Measurements from ENCODE around the gene ZFPM1. TPM values are rescaled to one million over a fixed set of nuclear protein-coding genes. Genes with fewer than 3 reads are reported as not detected.
A peak's percentile ranks its signal among the peaks of the same experiment; 100 is the strongest.

ZFPM1 gene
- total and polyA plus RNA-seq, 7 experiments from 2014 or later, result 0.15 to 28.1 (median 13.5) TPM

DNA sequence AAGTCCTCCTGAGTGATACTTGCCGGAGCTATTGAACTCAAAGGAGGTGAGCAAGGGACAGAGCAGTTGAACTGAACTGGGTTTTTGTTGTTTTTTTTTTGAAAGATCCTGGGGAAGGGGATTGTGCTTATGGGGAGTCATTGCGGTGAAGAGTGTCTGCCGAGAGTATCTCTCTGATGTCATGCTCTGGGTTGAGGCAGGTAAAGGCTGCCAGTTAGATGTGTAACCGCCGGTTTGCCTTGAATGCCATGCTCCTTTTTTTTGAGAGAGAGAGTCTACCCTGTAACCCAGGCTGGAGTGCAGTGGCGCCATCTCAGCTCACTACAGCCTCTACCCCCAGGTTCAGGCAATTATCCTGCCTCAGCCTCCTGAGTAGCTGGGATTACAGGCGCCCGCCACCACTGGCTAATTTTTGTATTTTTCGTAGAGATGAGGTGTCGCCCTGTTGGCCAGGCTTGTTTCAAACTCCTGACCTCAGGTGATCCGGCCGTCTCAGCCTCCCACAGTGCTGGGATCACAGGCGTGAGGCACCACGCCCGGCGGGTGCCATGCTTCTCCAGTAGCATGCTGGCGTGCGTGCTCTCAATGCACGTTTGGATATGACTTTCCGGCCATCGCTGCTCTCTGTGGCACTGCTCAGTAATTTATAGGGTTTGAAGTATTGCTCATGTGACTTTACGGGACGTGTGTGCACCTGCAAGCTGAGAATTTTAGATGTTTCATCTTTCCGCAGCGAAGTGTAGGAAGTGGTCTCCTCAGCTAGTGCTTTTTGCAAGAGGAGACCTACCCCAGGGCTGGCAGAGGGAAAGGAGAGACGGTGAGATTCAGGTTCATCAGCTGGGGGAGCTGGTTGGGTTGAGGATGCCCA is 125.6 kb downstream of the ZFPM1 start:
- peaks cover 0 to 3% of the 10 kb centered on the region in 2 donors for H3K4me1 ChIP-seq (ENCODE audit: control insufficient read depth in 2 of 2, insufficient read depth in 2 of 2, low read length in 2 of 2)
- ChIA-PET POLR2A (interaction anchor here (0.6 kb wide), 1 partner anchor 10 kb away, joined by 3 read pairs; no protein-coding TSS in a partner anchor), CTCF (no interaction called here)
- H3K4me3 ChIP-seq (ENCODE audit: low read length), result no peak overlapping the region
- H3K36me3 Mint-ChIP-seq, result peaks cover 5 to 43% (median 10%) of the 10 kb centered on the region in 5 donors
- ATAC-seq (peak; percentile 30), DNase-seq (peak in 3 of 9 donors; percentile 8 to 11 (median 8))
- peak overlapping the region in 6 of 9 donors; percentile 1 to 73 (median 60) for H3K27ac Mint-ChIP-seq
- no peaks in the 10 kb centered on the region for H3K9me3 ChIP-seq (ENCODE audit: control insufficient read depth in 2 of 3, low read length in 3 of 3)
- H3K27me3 ChIP-seq (ENCODE audit: control insufficient read depth in 2 of 2, insufficient read depth in 2 of 2, low read length in 2 of 2), result no peaks in the 10 kb centered on the region
- intact Hi-C loops (cut with micrococcal nuclease), result loop anchor here in 1 of 2 donors (10.0 kb wide), 2 partner anchors 276 to 536 kb away; partner anchors contain the start of genes GALNS and TRAPPC2L
- no peaks in the 10 kb centered on the region for H3K27me3 Mint-ChIP-seq
- peak overlapping the region in 6 of 10 donors; percentile 14 to 53 (median 34) for H3K4me3 Mint-ChIP-seq
- no peak overlapping the region for H3K27ac ChIP-seq (ENCODE audit: low read depth, low read length)
- peaks cover 0 to 75% (median 10%) of the 10 kb centered on the region in 3 experiments for H3K36me3 ChIP-seq (ENCODE audit: control insufficient read depth in 2 of 3, insufficient read depth in 3 of 3, low read length in 3 of 3)
- peaks cover 20 to 64% (median 56%) of the 10 kb centered on the region in 7 donors for H3K4me1 Mint-ChIP-seq
- H3K9me3 Mint-ChIP-seq, result peaks cover 0 to 2% (median 0%) of the 10 kb centered on the region in 11 donors

- peaks cover 0 to 83% (median 10%) of the 10 kb centered on the region in 3 experiments for H3K36me3 ChIP-seq (ENCODE audit: control insufficient read depth in 2 of 3, insufficient read depth in 3 of 3, low read length in 3 of 3)
- intact Hi-C loops (cut with micrococcal nuclease), result no loop called here
- H3K9me3 ChIP-seq (ENCODE audit: control insufficient read depth in 2 of 3, low read length in 3 of 3), result no peaks in the 10 kb centered on the region
- no peaks in the 10 kb centered on the region for H3K27me3 ChIP-seq (ENCODE audit: control insufficient read depth in 2 of 2, insufficient read depth in 2 of 2, low read length in 2 of 2)
- Mint-ChIP-seq H3K36me3 (peaks cover 5 to 40% (median 10%) of the 10 kb centered on the region in 5 donors), H3K27me3 (no peaks in the 10 kb centered on the region), H3K27ac (peak overlapping the region in 1 of 9 donors; percentile 59), H3K9me3 (peaks cover 0 to 2% (median 0%) of the 10 kb centered on the region in 11 donors), H3K4me1 (peaks cover 20 to 69% (median 57%) of the 10 kb centered on the region in 7 donors), H3K4me3 (peak overlapping the region in 1 of 10 donors; percentile 41)
- H3K27ac ChIP-seq (ENCODE audit: low read depth, low read length), result no peak overlapping the region
- ChIA-PET CTCF (no interaction called here), POLR2A (no interaction called here)
- DNase-seq (no peak), ATAC-seq (no peak)
- H3K4me1 ChIP-seq (ENCODE audit: control insufficient read depth in 2 of 2, insufficient read depth in 2 of 2, low read length in 2 of 2), result peaks cover 0 to 4% of the 10 kb centered on the region in 2 donors
- no peak overlapping the region for H3K4me3 ChIP-seq (ENCODE audit: low read length)
Measured at GRCh38 chr16:88580371-88580770, 127.3 kb downstream of the ZFPM1 start.

DNA sequence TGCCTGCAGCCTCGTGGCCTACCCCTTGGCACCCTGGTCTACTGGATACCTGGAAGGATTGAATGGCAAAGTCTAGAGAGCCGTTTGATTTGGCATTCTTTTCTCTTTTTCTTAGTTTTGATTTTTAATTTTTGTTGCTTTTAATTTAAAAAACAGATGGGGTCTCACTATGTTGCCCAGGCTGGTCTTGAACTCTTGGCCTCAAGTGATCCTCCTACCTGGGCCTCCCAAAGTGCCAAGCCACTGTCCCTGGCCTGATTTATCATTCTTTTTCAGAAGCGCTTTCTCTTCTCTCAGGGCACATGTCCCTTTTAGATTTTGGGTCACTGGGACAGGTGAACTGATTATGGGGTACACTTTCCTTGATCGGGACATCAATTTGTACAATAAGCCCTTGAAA is 128.0 kb downstream of the ZFPM1 start:
- Mint-ChIP-seq H3K4me3 (peak overlapping the region in 1 of 10 donors; percentile 6), H3K27me3 (no peaks in the 10 kb centered on the region), H3K36me3 (peaks cover 7 to 40% (median 10%) of the 10 kb centered on the region in 5 donors), H3K9me3 (peaks cover 0 to 2% (median 0%) of the 10 kb centered on the region in 11 donors), H3K4me1 (peaks cover 24 to 69% (median 56%) of the 10 kb centered on the region in 7 donors), H3K27ac (peak overlapping the region in 2 of 9 donors; percentile 16 to 59)
- H3K4me3 ChIP-seq (ENCODE audit: low read length), result no peak overlapping the region
- DNase-seq (no peak), ATAC-seq (no peak)
- ChIA-PET CTCF (no interaction called here), POLR2A (no interaction called here)
- intact Hi-C loops (cut with micrococcal nuclease), result no loop called here
- no peak overlapping the region for H3K27ac ChIP-seq (ENCODE audit: low read depth, low read length)
- H3K4me1 ChIP-seq (ENCODE audit: control insufficient read depth in 2 of 2, insufficient read depth in 2 of 2, low read length in 2 of 2), result peaks cover 0 to 4% of the 10 kb centered on the region in 2 donors
- H3K9me3 ChIP-seq (ENCODE audit: control insufficient read depth in 2 of 3, low read length in 3 of 3), result no peaks in the 10 kb centered on the region
- peaks cover 0 to 89% (median 10%) of the 10 kb centered on the region in 3 experiments for H3K36me3 ChIP-seq (ENCODE audit: control insufficient read depth in 2 of 3, insufficient read depth in 3 of 3, low read length in 3 of 3)
- no peaks in the 10 kb centered on the region for H3K27me3 ChIP-seq (ENCODE audit: control insufficient read depth in 2 of 2, insufficient read depth in 2 of 2, low read length in 2 of 2)

DNA sequence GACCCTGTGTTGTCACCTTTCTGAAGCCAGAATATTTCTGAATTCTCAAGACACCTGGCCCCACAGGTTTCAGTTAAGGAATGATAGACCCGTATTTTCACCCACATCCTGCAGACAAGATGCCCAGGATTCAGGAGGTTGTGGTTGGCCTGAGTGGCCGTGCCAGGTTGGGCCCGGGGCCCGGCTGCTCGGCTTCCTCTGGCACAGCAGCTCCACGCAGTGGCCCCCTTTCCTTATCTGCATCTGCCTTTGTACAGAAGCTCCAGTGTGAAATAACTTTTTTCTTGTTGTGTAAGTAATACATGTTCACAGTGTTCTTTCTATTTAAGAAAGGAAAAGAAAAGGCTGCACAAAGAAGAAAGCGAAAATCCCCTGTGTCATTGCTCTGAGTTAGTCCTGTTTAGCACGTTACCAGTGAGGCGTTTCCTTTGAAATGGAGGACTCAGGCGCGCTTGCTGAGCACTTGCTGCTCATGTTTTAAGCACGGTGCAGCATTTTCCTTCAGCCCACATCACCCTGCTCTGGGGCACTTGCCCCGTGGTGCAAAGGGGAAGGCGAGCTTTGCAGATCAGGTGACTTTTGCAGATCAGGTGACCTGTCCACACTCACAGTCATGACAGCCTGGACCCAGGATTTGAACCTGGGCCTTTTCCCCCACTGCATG is 130.0 kb downstream of the ZFPM1 start:
- peaks cover 0 to 2% (median 0%) of the 10 kb centered on the region in 11 donors for H3K9me3 Mint-ChIP-seq
- H3K27ac ChIP-seq (ENCODE audit: low read depth, low read length), result no peak overlapping the region
- H3K27me3 Mint-ChIP-seq, result no peaks in the 10 kb centered on the region
- H3K36me3 Mint-ChIP-seq, result peaks cover 4 to 41% (median 10%) of the 10 kb centered on the region in 5 donors
- H3K9me3 ChIP-seq (ENCODE audit: control insufficient read depth in 2 of 3, low read length in 3 of 3), result no peaks in the 10 kb centered on the region
- intact Hi-C loops (cut with micrococcal nuclease), result no loop called here
- H3K27me3 ChIP-seq (ENCODE audit: control insufficient read depth in 2 of 2, insufficient read depth in 2 of 2, low read length in 2 of 2), result no peaks in the 10 kb centered on the region
- DNase-seq (no peak), ATAC-seq (no peak)
- POLR2A ChIA-PET, result no interaction called here
- H3K36me3 ChIP-seq (ENCODE audit: control insufficient read depth in 2 of 3, insufficient read depth in 3 of 3, low read length in 3 of 3), result peaks cover 4 to 88% (median 13%) of the 10 kb centered on the region in 3 experiments
- CTCF ChIA-PET, result interaction anchor here (0.8 to 1.1 kb wide), 2 partner anchors 9 to 13 kb away, joined by 3 read pairs; partner anchors contain the start of gene ZC3H18
- H3K27ac Mint-ChIP-seq, result peak overlapping the region in 1 of 9 donors; percentile 42
- no peak overlapping the region for H3K4me3 ChIP-seq (ENCODE audit: low read length)
- H3K4me3 Mint-ChIP-seq, result peak overlapping the region in 1 of 10 donors; percentile 19
- peaks cover 0 to 4% of the 10 kb centered on the region in 2 donors for H3K4me1 ChIP-seq (ENCODE audit: control insufficient read depth in 2 of 2, insufficient read depth in 2 of 2, low read length in 2 of 2)
- peaks cover 25 to 57% (median 50%) of the 10 kb centered on the region in 7 donors for H3K4me1 Mint-ChIP-seq

DNA sequence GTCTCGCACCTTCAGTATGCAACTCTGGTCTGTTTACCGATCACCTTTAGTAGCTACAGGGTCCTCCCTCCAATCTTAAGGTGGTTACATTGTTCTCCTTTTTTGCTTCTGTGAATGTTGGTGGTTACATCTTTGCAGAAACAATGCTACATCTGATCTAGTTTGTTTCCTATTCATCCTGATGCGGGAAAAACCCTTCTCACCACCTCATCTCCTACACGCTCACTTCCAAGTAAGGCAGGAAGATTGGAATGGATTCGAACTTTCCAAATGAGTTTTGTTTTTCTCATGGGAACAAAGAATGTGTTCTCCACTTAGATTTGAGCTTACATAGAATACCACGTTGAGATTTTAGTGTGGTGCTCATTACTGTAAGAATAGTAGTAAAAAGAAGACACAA is 131.6 kb downstream of the ZFPM1 start:
- Mint-ChIP-seq H3K4me1 (peaks cover 31 to 53% (median 41%) of the 10 kb centered on the region in 7 donors), H3K36me3 (peaks cover 11 to 45% (median 19%) of the 10 kb centered on the region in 5 donors), H3K4me3 (no peak overlapping the region), H3K27ac (peak overlapping the region in 2 of 9 donors; percentile 65), H3K27me3 (no peaks in the 10 kb centered on the region), H3K9me3 (peaks cover 0 to 2% (median 0%) of the 10 kb centered on the region in 11 donors)
- Histone ChIP-seq H3K27ac (ENCODE audit: low read depth, low read length) (no peak overlapping the region), H3K4me1 (ENCODE audit: control insufficient read depth in 2 of 2, insufficient read depth in 2 of 2, low read length in 2 of 2) (peaks cover 0 to 4% of the 10 kb centered on the region in 2 donors), H3K27me3 (ENCODE audit: control insufficient read depth in 2 of 2, insufficient read depth in 2 of 2, low read length in 2 of 2) (no peaks in the 10 kb centered on the region), H3K4me3 (ENCODE audit: low read length) (no peak overlapping the region), H3K36me3 (ENCODE audit: control insufficient read depth in 2 of 3, insufficient read depth in 3 of 3, low read length in 3 of 3) (peaks cover 4 to 88% (median 13%) of the 10 kb centered on the region in 3 experiments), H3K9me3 (ENCODE audit: control insufficient read depth in 2 of 3, low read length in 3 of 3) (no peaks in the 10 kb centered on the region)
- DNase-seq (no peak), ATAC-seq (no peak)
- ChIA-PET POLR2A (no interaction called here), CTCF (interaction anchor here (0.6 kb wide), 1 partner anchor 1460 kb away, joined by 3 read pairs; no protein-coding TSS in a partner anchor)
- intact Hi-C loops (cut with micrococcal nuclease), result no loop called here

DNA sequence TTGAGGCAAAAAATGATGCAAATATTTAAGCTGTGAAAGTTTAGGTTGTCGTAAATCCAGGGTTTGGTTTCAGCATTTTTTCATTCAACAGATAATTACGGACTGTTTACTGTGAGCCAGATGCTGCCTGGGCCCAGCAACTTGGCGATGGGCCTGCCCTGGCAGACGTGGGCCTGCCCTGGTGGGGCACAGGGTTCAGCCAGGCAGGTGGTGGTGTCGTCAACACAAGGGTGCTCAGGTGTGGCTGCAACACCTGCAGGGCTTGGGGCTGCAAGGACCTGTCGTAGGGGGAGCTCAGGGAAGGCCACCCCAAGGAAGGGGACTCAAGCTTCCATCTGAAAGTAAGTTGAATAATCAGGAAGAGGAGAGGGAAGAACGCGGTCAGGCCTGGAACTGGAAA is 132.2 kb downstream of the ZFPM1 start:
- H3K4me1 ChIP-seq (ENCODE audit: control insufficient read depth in 2 of 2, insufficient read depth in 2 of 2, low read length in 2 of 2), result peaks cover 0 to 4% of the 10 kb centered on the region in 2 donors
- POLR2A ChIA-PET, result no interaction called here
- intact Hi-C loops (cut with micrococcal nuclease), result no loop called here

More for the DNA sequence above, 132.2 kb downstream of the ZFPM1 start:
- H3K9me3 Mint-ChIP-seq, result no peaks in the 10 kb centered on the region
- H3K9me3 ChIP-seq (ENCODE audit: control insufficient read depth in 2 of 3, low read length in 3 of 3), result no peaks in the 10 kb centered on the region
- ATAC-seq, result no peak
- no peaks in the 10 kb centered on the region for H3K27me3 ChIP-seq (ENCODE audit: control insufficient read depth in 2 of 2, insufficient read depth in 2 of 2, low read length in 2 of 2)
- H3K27ac Mint-ChIP-seq, result peak overlapping the region in 3 of 9 donors; percentile 38 to 68 (median 56)
- H3K36me3 Mint-ChIP-seq, result peaks cover 11 to 48% (median 20%) of the 10 kb centered on the region in 5 donors
- no peak for DNase-seq
- H3K4me3 ChIP-seq (ENCODE audit: low read length), result no peak overlapping the region
- H3K4me1 Mint-ChIP-seq, result peaks cover 29 to 49% (median 37%) of the 10 kb centered on the region in 7 donors
- peaks cover 4 to 88% (median 13%) of the 10 kb centered on the region in 3 experiments for H3K36me3 ChIP-seq (ENCODE audit: control insufficient read depth in 2 of 3, insufficient read depth in 3 of 3, low read length in 3 of 3)
- no peaks in the 10 kb centered on the region for H3K27me3 Mint-ChIP-seq
- no peak overlapping the region for H3K4me3 Mint-ChIP-seq
- CTCF ChIA-PET, result interaction anchor here (0.6 kb wide), 1 partner anchor 1459 kb away, joined by 3 read pairs; no protein-coding TSS in a partner anchor
- no peak overlapping the region for H3K27ac ChIP-seq (ENCODE audit: low read depth, low read length)

Measured in naive thymus-derived CD4-positive, alpha-beta T cell (primary cell).